ENCODE results near the gene ZNF320. TPM values are rescaled to one million over a fixed set of nuclear protein-coding genes. Genes with fewer than 3 reads are reported as not detected.

The ZNF320 gene
- total and polyA plus RNA-seq, 9 of the 15 experiments (the other 6 are each of a cell fraction or from before 2014, with no cell fraction given) = 5.4 to 25.6 (median 11.7) TPM

DNA sequence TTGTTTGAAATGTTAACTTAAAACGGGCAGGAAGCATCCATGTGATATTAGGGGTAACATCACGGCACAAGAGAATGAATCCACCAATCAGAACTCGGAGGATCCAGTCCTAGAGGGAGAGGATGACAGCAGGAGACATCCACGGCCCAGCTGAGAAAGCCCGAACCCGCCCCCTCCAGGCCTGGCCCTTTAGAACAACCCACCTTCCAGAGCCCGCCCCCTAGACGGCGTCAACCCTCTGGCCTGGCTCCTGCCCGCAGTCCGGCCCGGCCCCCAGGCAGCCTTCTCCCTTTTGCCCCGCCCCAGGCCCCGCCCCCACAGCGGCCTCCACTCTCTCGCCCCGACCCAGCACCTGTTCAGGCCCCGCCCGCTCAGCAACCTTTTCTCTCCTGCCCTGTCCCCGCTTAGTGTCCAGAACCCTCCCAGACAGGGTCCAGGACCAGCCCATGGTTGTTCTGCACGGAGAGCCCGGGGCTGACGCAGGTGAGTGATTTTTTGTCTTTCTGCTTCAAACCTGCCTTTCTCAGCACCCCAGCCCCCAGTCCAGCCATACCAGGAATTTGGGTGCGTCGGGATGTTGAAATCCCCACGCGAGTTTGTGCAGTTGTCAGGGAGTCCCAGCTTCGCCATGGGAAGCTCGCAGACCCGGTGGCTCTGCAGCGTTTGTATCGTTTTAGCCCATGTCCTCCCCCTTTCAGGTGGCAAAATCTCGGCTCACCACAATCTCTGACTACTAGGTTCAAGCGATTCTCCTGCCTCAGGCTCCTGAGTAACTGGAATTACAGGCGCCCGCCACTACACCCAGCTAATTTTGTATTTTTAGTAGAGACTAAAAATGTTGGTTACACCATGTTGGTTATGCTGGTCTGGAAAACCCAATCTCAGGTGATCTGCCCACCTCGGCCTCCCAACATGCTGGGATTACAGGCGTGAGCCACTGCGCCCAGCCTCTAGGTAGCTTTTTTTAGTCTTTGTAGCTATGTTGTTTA is 49.2 kb upstream of the ZNF320 start:
- Histone ChIP-seq H3K79me2 (ENCODE audit: control insufficient read depth, insufficient read depth, low read length) (peaks cover 8% of the 10 kb centered on the region), H3K27ac (ENCODE audit: extremely low read depth, low read depth, low read length) (no peak overlapping the region), H3K4me2 (ENCODE audit: insufficient read depth, low read length) (no peak overlapping the region), H2AFZ (ENCODE audit: low read depth, low read length) (no peak overlapping the region), H3K9ac (ENCODE audit: insufficient read depth in 1 of 2, low read depth in 2 of 2, low read length in 2 of 2) (no peak overlapping the region), H3K9me1 (ENCODE audit: control insufficient read depth, insufficient read depth, low read length) (no peaks in the 10 kb centered on the region), H3K27me3 (ENCODE audit: control insufficient read depth in 2 of 2, insufficient read depth in 2 of 2, low read length in 2 of 2) (no peaks in the 10 kb centered on the region), H3K9me3 (replicated peaks; ENCODE audit: control insufficient read depth, insufficient read depth, low read depth, low read length) (peaks cover 30% of the 10 kb centered on the region), H3K4me1 (replicated peaks in 1 of 2; ENCODE audit: control insufficient read depth in 2 of 2, insufficient read depth in 2 of 2, low read length in 2 of 2) (peaks cover 0 to 8% of the 10 kb centered on the region in 2 experiments; a peak in 2 of 5 replicates), H4K20me1 (replicated peaks; ENCODE audit: control insufficient read depth, insufficient read depth, low read length) (no peaks in the 10 kb centered on the region), H3K4me3 (no peak overlapping the region), H3K36me3 (ENCODE audit: control insufficient read depth, insufficient read depth, low read length) (peaks cover 17% of the 10 kb centered on the region)
- peak; percentile 12 to 26 (median 20) for DNase-seq (ENCODE audit: extremely low read depth in 1 of 4, low spot score in 3 of 4)
- WGBS (ENCODE audit: insufficient coverage, low coverage, missing lambda C conversion rate) = 91% methylated on average over 26 of the region's 39 CpGs
- in situ Hi-C loops (cut with MboI) (no loop called here), intact Hi-C loops (cut with micrococcal nuclease) (no loop called here)
- TF ChIP-seq POLR2G (IDR thresholded peaks at IDR 0.05; ENCODE audit: low read depth, low read length) = peak; percentile 56; the same call in 1 of the 2 replicates
- TF ChIP-seq NELFE (IDR thresholded peaks at IDR 0.05; ENCODE audit: insufficient read depth, insufficient read length) = no peak
- TF ChIP-seq, protein P1, sequence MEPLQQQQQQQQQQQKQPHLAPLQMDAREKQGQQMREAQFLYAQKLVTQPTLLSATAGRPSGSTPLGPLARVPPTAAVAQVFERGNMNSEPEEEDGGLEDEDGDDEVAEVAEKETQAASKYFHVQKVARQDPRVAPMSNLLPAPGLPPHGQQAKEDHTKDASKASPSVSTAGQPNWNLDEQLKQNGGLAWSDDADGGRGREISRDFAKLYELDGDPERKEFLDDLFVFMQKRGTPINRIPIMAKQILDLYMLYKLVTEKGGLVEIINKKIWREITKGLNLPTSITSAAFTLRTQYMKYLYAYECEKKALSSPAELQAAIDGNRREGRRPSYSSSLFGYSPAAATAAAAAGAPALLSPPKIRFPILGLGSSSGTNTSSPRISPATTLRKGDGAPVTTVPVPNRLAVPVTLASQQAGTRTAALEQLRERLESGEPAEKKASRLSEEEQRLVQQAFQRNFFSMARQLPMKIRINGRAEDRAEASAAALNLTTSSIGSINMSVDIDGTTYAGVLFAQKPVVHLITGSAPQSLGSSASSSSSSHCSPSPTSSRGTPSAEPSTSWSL (CRISPR knock-in tag; IDR thresholded peaks at IDR 0.05; ENCODE audit: borderline replicate concordance) = no peak
- TF ChIP-seq, protein P2, sequence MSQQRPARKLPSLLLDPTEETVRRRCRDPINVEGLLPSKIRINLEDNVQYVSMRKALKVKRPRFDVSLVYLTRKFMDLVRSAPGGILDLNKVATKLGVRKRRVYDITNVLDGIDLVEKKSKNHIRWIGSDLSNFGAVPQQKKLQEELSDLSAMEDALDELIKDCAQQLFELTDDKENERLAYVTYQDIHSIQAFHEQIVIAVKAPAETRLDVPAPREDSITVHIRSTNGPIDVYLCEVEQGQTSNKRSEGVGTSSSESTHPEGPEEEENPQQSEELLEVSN (IDR thresholded peaks at IDR 0.05; ENCODE audit: borderline replicate concordance in 1 of 2, extremely low read depth in 1 of 2, insufficient read depth in 1 of 2, insufficient read length in 1 of 2, low read depth in 1 of 2, low read length in 1 of 2, poor library complexity in 1 of 2, severe bottlenecking in 1 of 2) = no peak
- ChIA-PET POLR2A (no interaction called here), CTCF (ENCODE audit: low intra/inter-chr PET ratio) (no interaction called here)
- ATAC-seq = no peak
- BruUV-seq (replicated peaks) = no TSS peak
- no peak for FAIRE-seq

Measured in K562 (cell line).